GM23338 (cell line): ENCODE results near the gene EYA4. TPM values are rescaled to one million over a fixed set of nuclear protein-coding genes. Genes with fewer than 3 reads are reported as not detected.

Experiments used
- ATAC-seq: fragments of 200-7000 bp; cut with Tn5 transposase; 3 replicates; pipeline ENCODE4 v1.9.1; 2020
- DNase-seq: peaks from one replicate; pipeline ENCODE4 v3.0.0-alpha.2; 2015; ENCODE audit warnings: low spot score
- H2AFZ ChIP-seq: fragments of 200-600 bp; sonication (generic); 2 replicates; pipeline ENCODE4 v1.8.0; 2016; ENCODE audit warnings: antibody characterized with exemption, mild to moderate bottlenecking, moderate library complexity
- H3F3A ChIP-seq: fragments of 200-600 bp; sonication (generic); replicated peaks from 2 replicates; pipeline ENCODE4 v1.8.0; 2017; ENCODE audit warnings: antibody characterized with exemption, mixed run types, low read depth
- H3K27ac ChIP-seq: fragments of 200-600 bp; sonication (generic); 2 replicates; pipeline ENCODE4 v1.6.1; 2016; ENCODE audit warnings: low read depth
- H3K27me3 ChIP-seq: fragments of 200-600 bp; sonication (generic); 2 replicates; pipeline ENCODE4 v1.8.0; 2016; ENCODE audit warnings: mild to moderate bottlenecking, mixed run types, moderate library complexity; ENCODE audit not compliant: insufficient read depth
- H3K36me3 ChIP-seq: fragments of 200-600 bp; sonication (generic); 2 replicates; pipeline ENCODE4 v1.8.0; 2016; ENCODE audit warnings: mild to moderate bottlenecking; ENCODE audit not compliant: insufficient read depth
- H3K4me1 ChIP-seq: fragments of 200-600 bp; sonication (generic); 2 replicates; pipeline ENCODE4 v1.8.0; 2016; ENCODE audit warnings: mild to moderate bottlenecking, moderate library complexity; ENCODE audit not compliant: insufficient read depth
- H3K4me2 ChIP-seq: fragments of 200-600 bp; sonication (generic); 2 replicates; pipeline ENCODE4 v1.7.1; 2017; ENCODE audit warnings: mixed run types
- H3K4me3 ChIP-seq: fragments of 200-600 bp; sonication (generic); 2 replicates; pipeline ENCODE4 v1.6.1; 2016; ENCODE audit warnings: mixed run types
- H3K79me2 ChIP-seq: fragments of 200-600 bp; sonication (generic); replicated peaks from 2 replicates; pipeline ENCODE4 v1.8.0; 2017; ENCODE audit warnings: mild to moderate bottlenecking; ENCODE audit not compliant: insufficient read depth
- H3K9me2 ChIP-seq: fragments of 200-600 bp; sonication (generic); 2 replicates; pipeline ENCODE4 v1.8.0; 2017; ENCODE audit not compliant: insufficient read depth
- H4K20me1 ChIP-seq: fragments of 200-600 bp; sonication (generic); replicated peaks from 2 replicates; pipeline ENCODE4 v1.8.0; 2017; ENCODE audit warnings: mild to moderate bottlenecking; ENCODE audit not compliant: insufficient read depth
- H3K27ac Mint-ChIP-seq: 2 replicates; pipeline ENCODE4 v1.8.0; 2020; ENCODE audit warnings: inconsistent platforms, mild to moderate bottlenecking, moderate library complexity, mixed read lengths
- H3K27me3 Mint-ChIP-seq: 3 replicates; pipeline ENCODE4 v1.8.0; 2022; ENCODE audit warnings: low read depth, mild to moderate bottlenecking, moderate library complexity, mixed read lengths, inconsistent platforms; ENCODE audit not compliant: insufficient read depth, poor library complexity
- H3K36me3 Mint-ChIP-seq: 3 replicates; pipeline ENCODE4 v1.8.0; 2021; ENCODE audit warnings: low read depth, mild to moderate bottlenecking, inconsistent platforms, moderate library complexity, mixed read lengths
- H3K4me1 Mint-ChIP-seq: 3 replicates; pipeline ENCODE4 v1.8.0; 2020; ENCODE audit warnings: mild to moderate bottlenecking, inconsistent platforms, mixed read lengths
- H3K4me3 Mint-ChIP-seq: 3 replicates; pipeline ENCODE4 v1.8.0; 2021; ENCODE audit warnings: moderate library complexity, mild to moderate bottlenecking, inconsistent platforms, mixed read lengths
- H3K9me3 Mint-ChIP-seq: 3 replicates; pipeline ENCODE4 v1.8.0; 2020; ENCODE audit warnings: moderate library complexity, mild to moderate bottlenecking, inconsistent platforms, mixed read lengths
- CREB1 ChIP-seq: fragments of 250-450 bp; sonication (Bioruptor Pico); IDR thresholded peaks from 2 replicates; pipeline ENCODE4 v1.5.0; 2020; ENCODE audit warnings: low read depth, mild to moderate bottlenecking, moderate library complexity
- ETS1 ChIP-seq: IDR thresholded peaks from 2 replicates; pipeline ENCODE4 v1.6.1; 2016; ENCODE audit warnings: antibody characterized with exemption
- EZH2 ChIP-seq: fragments of 200-600 bp; sonication (generic); IDR thresholded peaks from one replicate; pipeline ENCODE4 v1.8.0; 2017; ENCODE audit warnings: antibody characterized with exemption, mild to moderate bottlenecking, low read depth; ENCODE audit not compliant: unreplicated experiment
- EZH2phosphoT487 ChIP-seq: fragments of 200-600 bp; sonication (generic); IDR thresholded peaks from one replicate; pipeline ENCODE4 v1.8.1; 2018; ENCODE audit warnings: antibody characterized with exemption; ENCODE audit not compliant: unreplicated experiment
- JUNB ChIP-seq: IDR thresholded peaks from one replicate; pipeline ENCODE4 v1.6.1; 2016; ENCODE audit warnings: antibody characterized with exemption; ENCODE audit not compliant: unreplicated experiment
- NANOG ChIP-seq: IDR thresholded peaks from 2 replicates; pipeline ENCODE4 v1.6.1; 2016; ENCODE audit warnings: antibody characterized with exemption, borderline replicate concordance
- STAT1 ChIP-seq: IDR thresholded peaks from one replicate; pipeline ENCODE4 v1.6.1; 2016; ENCODE audit warnings: antibody characterized with exemption; ENCODE audit not compliant: unreplicated experiment
- ZNF114 ChIP-seq: fragments of 250-450 bp; sonication (Bioruptor Pico); IDR thresholded peaks from 2 replicates; pipeline ENCODE4 v1.5.0; 2020; ENCODE audit warnings: mild to moderate bottlenecking, moderate library complexity
- ZNF331 ChIP-seq: fragments of 250-450 bp; sonication (Bioruptor Pico); IDR thresholded peaks from 2 replicates; pipeline ENCODE4 v1.5.0; 2020; ENCODE audit warnings: low read depth, mild to moderate bottlenecking, moderate library complexity
- polyA plus RNA-seq: library from polyadenylated mRNA; unstranded; fragments of >200 nt; fragmentation: Nextera tagmentation; extraction: Ambion mirVana; gene quantifications from 2 replicates; pipeline ENCODE4 v1.2.1, GENCODE V29; 2016
- total RNA-seq: library from RNA; depleted of rRNA; stranded (reverse); fragments of >200 nt; shearing (Covaris generic); gene quantifications from 2 replicates; pipeline ENCODE4 v1.2.3, GENCODE V29; 2014
- TF ChIP-seq, protein P1 (sequence below), 2 experiments: fragments of 200-600 bp in 1 of 2; sonication (generic) in 1 of 2; conservative IDR thresholded peaks; 2 replicates each; pipeline versions ENCODE4 v1.5.1 to v1.6.1; 2016 to 2017; ENCODE audit warnings: antibody characterized with exemption in 2 of 2, low read depth in 2 of 2, mild to moderate bottlenecking in 2 of 2, moderate library complexity in 1 of 2
- TF ChIP-seq, protein P2 (sequence below): fragments of 250-450 bp; sonication (Bioruptor Pico); IDR thresholded peaks from 2 replicates; pipeline ENCODE4 v1.5.0; 2020; ENCODE audit warnings: mild to moderate bottlenecking, moderate library complexity

EYA4 gene
- total and polyA plus RNA-seq, 2 experiments from 2014 or later, result 0.05 to 0.21 TPM

- TF ChIP-seq, protein P1, sequence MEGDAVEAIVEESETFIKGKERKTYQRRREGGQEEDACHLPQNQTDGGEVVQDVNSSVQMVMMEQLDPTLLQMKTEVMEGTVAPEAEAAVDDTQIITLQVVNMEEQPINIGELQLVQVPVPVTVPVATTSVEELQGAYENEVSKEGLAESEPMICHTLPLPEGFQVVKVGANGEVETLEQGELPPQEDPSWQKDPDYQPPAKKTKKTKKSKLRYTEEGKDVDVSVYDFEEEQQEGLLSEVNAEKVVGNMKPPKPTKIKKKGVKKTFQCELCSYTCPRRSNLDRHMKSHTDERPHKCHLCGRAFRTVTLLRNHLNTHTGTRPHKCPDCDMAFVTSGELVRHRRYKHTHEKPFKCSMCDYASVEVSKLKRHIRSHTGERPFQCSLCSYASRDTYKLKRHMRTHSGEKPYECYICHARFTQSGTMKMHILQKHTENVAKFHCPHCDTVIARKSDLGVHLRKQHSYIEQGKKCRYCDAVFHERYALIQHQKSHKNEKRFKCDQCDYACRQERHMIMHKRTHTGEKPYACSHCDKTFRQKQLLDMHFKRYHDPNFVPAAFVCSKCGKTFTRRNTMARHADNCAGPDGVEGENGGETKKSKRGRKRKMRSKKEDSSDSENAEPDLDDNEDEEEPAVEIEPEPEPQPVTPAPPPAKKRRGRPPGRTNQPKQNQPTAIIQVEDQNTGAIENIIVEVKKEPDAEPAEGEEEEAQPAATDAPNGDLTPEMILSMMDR (conservative IDR thresholded peaks at IDR 0.05; ENCODE audit: low read depth in 2 of 2), result no peak
These were observed 136.1 kb downstream of the EYA4 start (continued) for GRCh38 chr6:133377219-133377618.

DNA sequence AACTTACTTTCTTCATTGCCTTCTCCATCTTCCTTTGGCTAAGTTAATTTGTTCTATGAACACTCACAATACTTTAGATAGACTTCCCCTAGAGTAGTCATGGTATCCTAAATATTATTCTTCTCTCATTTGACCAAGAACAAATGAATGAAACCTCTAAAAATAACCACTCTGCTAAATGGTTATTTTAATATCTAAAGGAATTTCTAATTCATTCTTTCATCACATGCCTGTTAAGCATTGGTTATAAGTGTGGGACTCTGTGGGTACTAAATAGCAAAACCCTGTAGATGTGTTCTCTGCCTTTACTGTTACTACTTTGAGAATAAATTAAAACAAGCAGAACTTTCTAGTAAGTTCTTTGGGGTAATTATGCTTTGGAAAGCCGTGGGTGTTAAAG, 138.9 kb downstream of the EYA4 start:
- Histone ChIP-seq H3F3A (no peaks in the 10 kb centered on the region), H3K9me2 (no peaks in the 10 kb centered on the region), H3K4me1 (no peaks in the 10 kb centered on the region), H3K27ac (no peak overlapping the region), H3K27me3 (no peaks in the 10 kb centered on the region), H3K36me3 (no peaks in the 10 kb centered on the region), H3K79me2 (no peaks in the 10 kb centered on the region), H2AFZ (no peak overlapping the region), H3K4me3 (no peak overlapping the region), H4K20me1 (no peaks in the 10 kb centered on the region), H3K4me2 (no peak overlapping the region)
- Mint-ChIP-seq H3K9me3 (no peaks in the 10 kb centered on the region), H3K27me3 (no peaks in the 10 kb centered on the region), H3K4me1 (no peaks in the 10 kb centered on the region), H3K27ac (no peak overlapping the region), H3K36me3 (no peaks in the 10 kb centered on the region), H3K4me3 (no peak overlapping the region)
- ATAC-seq (no peak), DNase-seq (no peak)
- TF ChIP-seq JUNB (no peak), ETS1 (no peak), EZH2phosphoT487 (no peak), NANOG (no peak), STAT1 (no peak), ZNF331 (CRISPR knock-in tag) (no peak), CREB1 (CRISPR knock-in tag) (no peak), ZNF114 (CRISPR knock-in tag) (no peak), EZH2 (no peak)
- TF ChIP-seq, protein P2, sequence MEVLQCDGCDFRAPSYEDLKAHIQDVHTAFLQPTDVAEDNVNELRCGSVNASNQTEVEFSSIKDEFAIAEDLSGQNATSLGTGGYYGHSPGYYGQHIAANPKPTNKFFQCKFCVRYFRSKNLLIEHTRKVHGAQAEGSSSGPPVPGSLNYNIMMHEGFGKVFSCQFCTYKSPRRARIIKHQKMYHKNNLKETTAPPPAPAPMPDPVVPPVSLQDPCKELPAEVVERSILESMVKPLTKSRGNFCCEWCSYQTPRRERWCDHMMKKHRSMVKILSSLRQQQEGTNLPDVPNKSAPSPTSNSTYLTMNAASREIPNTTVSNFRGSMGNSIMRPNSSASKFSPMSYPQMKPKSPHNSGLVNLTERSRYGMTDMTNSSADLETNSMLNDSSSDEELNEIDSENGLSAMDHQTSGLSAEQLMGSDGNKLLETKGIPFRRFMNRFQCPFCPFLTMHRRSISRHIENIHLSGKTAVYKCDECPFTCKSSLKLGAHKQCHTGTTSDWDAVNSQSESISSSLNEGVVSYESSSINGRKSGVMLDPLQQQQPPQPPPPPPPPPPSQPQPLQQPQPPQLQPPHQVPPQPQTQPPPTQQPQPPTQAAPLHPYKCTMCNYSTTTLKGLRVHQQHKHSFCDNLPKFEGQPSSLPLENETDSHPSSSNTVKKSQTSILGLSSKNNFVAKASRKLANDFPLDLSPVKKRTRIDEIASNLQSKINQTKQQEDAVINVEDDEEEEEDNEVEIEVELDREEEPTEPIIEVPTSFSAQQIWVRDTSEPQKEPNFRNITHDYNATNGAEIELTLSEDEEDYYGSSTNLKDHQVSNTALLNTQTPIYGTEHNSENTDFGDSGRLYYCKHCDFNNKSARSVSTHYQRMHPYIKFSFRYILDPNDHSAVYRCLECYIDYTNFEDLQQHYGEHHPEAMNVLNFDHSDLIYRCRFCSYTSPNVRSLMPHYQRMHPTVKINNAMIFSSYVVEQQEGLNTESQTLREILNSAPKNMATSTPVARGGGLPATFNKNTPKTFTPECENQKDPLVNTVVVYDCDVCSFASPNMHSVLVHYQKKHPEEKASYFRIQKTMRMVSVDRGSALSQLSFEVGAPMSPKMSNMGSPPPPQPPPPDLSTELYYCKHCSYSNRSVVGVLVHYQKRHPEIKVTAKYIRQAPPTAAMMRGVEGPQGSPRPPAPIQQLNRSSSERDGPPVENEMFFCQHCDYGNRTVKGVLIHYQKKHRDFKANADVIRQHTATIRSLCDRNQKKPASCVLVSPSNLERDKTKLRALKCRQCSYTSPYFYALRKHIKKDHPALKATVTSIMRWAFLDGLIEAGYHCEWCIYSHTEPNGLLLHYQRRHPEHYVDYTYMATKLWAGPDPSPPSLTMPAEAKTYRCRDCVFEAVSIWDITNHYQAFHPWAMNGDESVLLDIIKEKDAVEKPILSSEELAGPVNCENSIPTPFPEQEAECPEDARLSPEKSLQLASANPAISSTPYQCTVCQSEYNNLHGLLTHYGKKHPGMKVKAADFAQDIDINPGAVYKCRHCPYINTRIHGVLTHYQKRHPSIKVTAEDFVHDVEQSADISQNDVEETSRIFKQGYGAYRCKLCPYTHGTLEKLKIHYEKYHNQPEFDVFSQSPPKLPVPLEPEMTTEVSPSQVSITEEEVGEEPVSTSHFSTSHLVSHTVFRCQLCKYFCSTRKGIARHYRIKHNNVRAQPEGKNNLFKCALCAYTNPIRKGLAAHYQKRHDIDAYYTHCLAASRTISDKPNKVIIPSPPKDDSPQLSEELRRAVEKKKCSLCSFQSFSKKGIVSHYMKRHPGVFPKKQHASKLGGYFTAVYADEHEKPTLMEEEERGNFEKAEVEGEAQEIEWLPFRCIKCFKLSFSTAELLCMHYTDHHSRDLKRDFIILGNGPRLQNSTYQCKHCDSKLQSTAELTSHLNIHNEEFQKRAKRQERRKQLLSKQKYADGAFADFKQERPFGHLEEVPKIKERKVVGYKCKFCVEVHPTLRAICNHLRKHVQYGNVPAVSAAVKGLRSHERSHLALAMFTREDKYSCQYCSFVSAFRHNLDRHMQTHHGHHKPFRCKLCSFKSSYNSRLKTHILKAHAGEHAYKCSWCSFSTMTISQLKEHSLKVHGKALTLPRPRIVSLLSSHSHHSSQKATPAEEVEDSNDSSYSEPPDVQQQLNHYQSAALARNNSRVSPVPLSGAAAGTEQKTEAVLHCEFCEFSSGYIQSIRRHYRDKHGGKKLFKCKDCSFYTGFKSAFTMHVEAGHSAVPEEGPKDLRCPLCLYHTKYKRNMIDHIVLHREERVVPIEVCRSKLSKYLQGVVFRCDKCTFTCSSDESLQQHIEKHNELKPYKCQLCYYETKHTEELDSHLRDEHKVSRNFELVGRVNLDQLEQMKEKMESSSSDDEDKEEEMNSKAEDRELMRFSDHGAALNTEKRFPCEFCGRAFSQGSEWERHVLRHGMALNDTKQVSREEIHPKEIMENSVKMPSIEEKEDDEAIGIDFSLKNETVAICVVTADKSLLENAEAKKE (CRISPR knock-in tag), result no peak
- TF ChIP-seq, protein P1 (conservative IDR thresholded peaks at IDR 0.05; ENCODE audit: low read depth in 2 of 2), result no peak
